ENCODE data around the gene ACKR1.

Gene ACKR1

GRCh38 chr1:159187647-159188374 is 16.9 kb upstream of the ACKR1 start:
- DNase-seq (ENCODE audit: low read depth), result no peak

GRCh38 chr1:159188375-159188788 is 16.3 kb upstream of the ACKR1 start:
- DNase-seq (ENCODE audit: low read depth), result no peak

- no peak for DNase-seq (ENCODE audit: low read depth)
Measured at GRCh38 chr1:159190441-159190840, 14.2 kb upstream of the ACKR1 start.

- DNase-seq (ENCODE audit: low read depth), result no peak
Measured at GRCh38 chr1:159196543-159196942, 8.1 kb upstream of the ACKR1 start.

- peak; percentile 4 for DNase-seq (ENCODE audit: low read depth)
Measured at GRCh38 chr1:159197561-159198557, 6.8 kb upstream of the ACKR1 start.

- no peak for DNase-seq (ENCODE audit: low read depth)
Measured at GRCh38 chr1:159199901-159200300, 4.8 kb upstream of the ACKR1 start.

- DNase-seq (ENCODE audit: low read depth), result no peak
Measured at GRCh38 chr1:159200769-159201168, 3.9 kb upstream of the ACKR1 start.

- DNase-seq (ENCODE audit: low read depth), result no peak
Measured at GRCh38 chr1:159201642-159202041, 3.0 kb upstream of the ACKR1 start.

- no peak for DNase-seq (ENCODE audit: low read depth)
Measured at GRCh38 chr1:159203610-159204009, 1.1 kb upstream of the ACKR1 start.

- no peak for DNase-seq (ENCODE audit: low read depth)
Measured at GRCh38 chr1:159205225-159205624, 550 bp downstream of the ACKR1 start.

- DNase-seq (ENCODE audit: low read depth), result no peak
Measured at GRCh38 chr1:159206110-159206509, 1.4 kb downstream of the ACKR1 start.

- DNase-seq (ENCODE audit: low read depth), result no peak
Measured at GRCh38 chr1:159207080-159207479, 2.4 kb downstream of the ACKR1 start.

- DNase-seq (ENCODE audit: low read depth), result no peak
Measured at GRCh38 chr1:159207774-159208173, 3.1 kb downstream of the ACKR1 start.

- DNase-seq (ENCODE audit: low read depth), result no peak
Measured at GRCh38 chr1:159208175-159208825, 3.6 kb downstream of the ACKR1 start.

- DNase-seq (ENCODE audit: low read depth), result no peak
Measured at GRCh38 chr1:159209061-159209460, 4.4 kb downstream of the ACKR1 start.

- DNase-seq (ENCODE audit: low read depth), result peak; percentile 38
Measured at GRCh38 chr1:159211331-159212136, 6.9 kb downstream of the ACKR1 start.

- no peak for DNase-seq (ENCODE audit: low read depth)
Measured at GRCh38 chr1:159212596-159212995, 7.9 kb downstream of the ACKR1 start.

GRCh38 chr1:159214149-159214760 is 9.6 kb downstream of the ACKR1 start:
- peak; percentile 16 for DNase-seq (ENCODE audit: low read depth)

- no peak for DNase-seq (ENCODE audit: low read depth)
Measured at GRCh38 chr1:159218649-159219636, 14.3 kb downstream of the ACKR1 start.
